PC-3 (cell line): Measurements from ENCODE around the gene UBE2E2. TPM values are rescaled to one million over a fixed set of nuclear protein-coding genes. Genes with fewer than 3 reads are reported as not detected.

Experiments used
- ATAC-seq: fragments of 200-7000 bp; cut with Tn5 transposase; 2 replicates; pipeline ENCODE4 v1.9.1; 2020; ENCODE audit warnings: mild to moderate bottlenecking, moderate library complexity
- BruUV-seq: library from RNA; stranded (reverse); fragments of 400-500 nt; replicated peaks from 2 replicates; lab custom pipeline; 2021; lab: Mats Ljungman, UMichigan
- CTCF ChIA-PET: fragments of 300-600 bp; sonication (Branson Sonifier 250); formaldehyde crosslinking; loops from one replicate; lab custom pipeline; 2022; ENCODE audit warnings: antibody characterized with exemption; lab: Charles Lee
- POLR2A ChIA-PET: fragments of 300-600 bp; sonication (Branson Sonifier 250); formaldehyde crosslinking; loops from one replicate; lab custom pipeline; 2022; ENCODE audit warnings: antibody characterized with exemption; ENCODE audit not compliant: unreplicated experiment; lab: Charles Lee
- DNase-seq: peaks from one replicate; pipeline ENCODE4 v3.0.0-alpha.2; 2015
- H2AFZ ChIP-seq: fragments of 300-600 bp; sonication (generic); 2 replicates; pipeline ENCODE4 v1.6.0; 2016; ENCODE audit warnings: antibody characterized with exemption, low read length
- H3F3A ChIP-seq: fragments of 300-600 bp; sonication (generic); one replicate; pipeline ENCODE4 v1.6.0; 2017; ENCODE audit warnings: antibody characterized with exemption, low read length, control low read depth, mild to moderate bottlenecking; ENCODE audit not compliant: unreplicated experiment
- H3K27ac ChIP-seq: fragments of 300-600 bp; sonication (generic); 2 replicates; pipeline ENCODE4 v1.5.1; 2016; ENCODE audit warnings: mild to moderate bottlenecking, low read length
- H3K27me3 ChIP-seq: fragments of 300-600 bp; sonication (generic); 2 replicates; pipeline ENCODE4 v1.6.1; 2016; ENCODE audit warnings: low read length, mixed read lengths
- H3K36me3 ChIP-seq: fragments of 300-600 bp; sonication (generic); 2 replicates; pipeline ENCODE4 v1.6.1; 2016; ENCODE audit warnings: low read depth, mixed run types, low read length, mixed read lengths
- H3K4me1 ChIP-seq: fragments of 300-600 bp; sonication (generic); 2 replicates; pipeline ENCODE4 v1.5.1; 2016; ENCODE audit warnings: low read length; ENCODE audit not compliant: insufficient read depth
- H3K4me2 ChIP-seq: fragments of 300-600 bp; sonication (generic); 2 replicates; pipeline ENCODE4 v1.6.0; 2016; ENCODE audit warnings: low read length
- H3K4me3 ChIP-seq: fragments of 300-600 bp; sonication (generic); 2 replicates; pipeline ENCODE4 v1.5.1; 2016; ENCODE audit warnings: mild to moderate bottlenecking, low read length, mixed read lengths
- H3K79me2 ChIP-seq: fragments of 300-600 bp; sonication (generic); 2 replicates; pipeline ENCODE4 v1.6.1; 2017; ENCODE audit warnings: low read length, mixed read lengths
- H3K9ac ChIP-seq: fragments of 300-600 bp; sonication (generic); 2 replicates; pipeline ENCODE4 v1.6.0; 2016; ENCODE audit warnings: mild to moderate bottlenecking, low read length
- H3K9me2 ChIP-seq: fragments of 300-600 bp; sonication (generic); replicated peaks from 2 replicates; pipeline ENCODE4 v1.6.1; 2016; ENCODE audit warnings: mixed run types, low read length, mixed read lengths
- H3K9me3 ChIP-seq: fragments of 300-600 bp; sonication (generic); 2 replicates; pipeline ENCODE4 v1.6.1; 2016; ENCODE audit warnings: low read length, mixed read lengths
- H4K20me1 ChIP-seq: fragments of 300-600 bp; sonication (generic); 2 replicates; pipeline ENCODE4 v1.6.1; 2016; ENCODE audit warnings: low read length, mixed read lengths
- CTCF ChIP-seq: fragments of 300-600 bp; sonication (generic); conservative IDR thresholded peaks from 2 replicates; pipeline ENCODE4 v1.5.1; 2017; ENCODE audit warnings: antibody characterized with exemption, low read depth, mild to moderate bottlenecking, low read length
- EZH2 ChIP-seq: fragments of 300-600 bp; sonication (generic); IDR thresholded peaks from one replicate; pipeline ENCODE4 v1.6.1; 2017; ENCODE audit warnings: antibody characterized with exemption, mild to moderate bottlenecking, low read length; ENCODE audit not compliant: unreplicated experiment
- EZH2phosphoT487 ChIP-seq: fragments of 300-600 bp; sonication (generic); IDR thresholded peaks from 2 replicates; pipeline ENCODE4 v1.6.1; 2018; ENCODE audit warnings: mild to moderate bottlenecking, antibody characterized with exemption, low read length, borderline replicate concordance
- intact Hi-C: fragments of 100-400 bp; cut with micrococcal nuclease; formaldehyde crosslinking; loops from 2 replicates; pipeline ENCODE4 v1.9.0; 2023
- total RNA-seq: library from RNA; depleted of rRNA; stranded (reverse); fragments of >200 nt; gene quantifications from 2 replicates; pipeline ENCODE4 v1.2.3, GENCODE V29; 2014

Gene UBE2E2
- total RNA-seq, 1 experiment from 2014 or later = 25.6 TPM

DNA sequence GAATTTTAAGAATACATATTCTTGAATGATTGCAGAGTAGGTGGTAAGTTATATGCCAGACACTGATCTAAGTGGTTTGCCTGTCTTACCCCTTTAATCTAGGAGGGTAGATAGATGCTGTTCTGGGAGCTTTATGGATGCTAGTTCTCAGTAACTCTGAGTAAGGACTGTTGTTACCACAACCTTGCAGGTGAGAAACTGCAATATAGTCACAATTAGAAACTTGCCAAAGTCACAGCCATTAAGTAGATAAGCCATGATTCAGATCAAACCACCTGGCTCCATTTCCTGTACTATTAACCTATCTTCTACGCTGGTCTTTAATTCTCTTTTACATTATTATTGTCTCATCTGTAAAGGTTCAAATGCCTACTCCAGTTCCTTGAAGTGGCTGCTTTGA, 46.8 kb downstream of the UBE2E2 start:
- Histone ChIP-seq H3K9me3 (no peaks in the 10 kb centered on the region), H3K9me2 (no peaks in the 10 kb centered on the region), H3K4me3 (no peak overlapping the region), H3K27me3 (no peaks in the 10 kb centered on the region), H3K36me3 (no peaks in the 10 kb centered on the region), H3K4me1 (peaks cover 18% of the 10 kb centered on the region), H3K4me2 (no peak overlapping the region), H2AFZ (no peak overlapping the region), H3K9ac (no peak overlapping the region), H3F3A (no peaks in the 10 kb centered on the region), H4K20me1 (0 out of 2 replicates have a peak, but pooled peaks cover 19% of the 10 kb centered on the region), H3K27ac (no peak overlapping the region), H3K79me2 (peaks cover 79% of the 10 kb centered on the region)
- ATAC-seq (no peak), DNase-seq (no peak)
- CTCF ChIA-PET = no interaction called here
- POLR2A ChIA-PET = no interaction called here
- TF ChIP-seq CTCF (no peak), EZH2 (no peak), EZH2phosphoT487 (no peak)
- no TSS peak for BruUV-seq
- intact Hi-C loops = no loop called here

- intact Hi-C loops = no loop called here
- CTCF ChIA-PET = interaction anchor here (0.6 to 0.7 kb wide), 2 partner anchors 12 to 190 kb away, joined by 4 read pairs; no protein-coding TSS in a partner anchor
- Histone ChIP-seq H3F3A (no peaks in the 10 kb centered on the region), H3K4me3 (no peak overlapping the region), H4K20me1 (0 out of 2 replicates have a peak, but pooled peaks cover 16% of the 10 kb centered on the region), H3K4me2 (no peak overlapping the region), H3K36me3 (no peaks in the 10 kb centered on the region), H3K79me2 (peaks cover 79% of the 10 kb centered on the region), H3K27me3 (no peaks in the 10 kb centered on the region), H2AFZ (no peak overlapping the region), H3K9ac (no peak overlapping the region), H3K9me2 (no peaks in the 10 kb centered on the region), H3K27ac (no peak overlapping the region), H3K9me3 (no peaks in the 10 kb centered on the region), H3K4me1 (peaks cover 18% of the 10 kb centered on the region)
- ATAC-seq (no peak), DNase-seq (no peak)
- POLR2A ChIA-PET = interaction anchor here (0.5 kb wide), 1 partner anchor 9 kb away, joined by 6 read pairs; no protein-coding TSS in a partner anchor
- TF ChIP-seq CTCF = no peak
- no peak for TF ChIP-seq EZH2phosphoT487
- TF ChIP-seq EZH2 = no peak
- BruUV-seq = no TSS peak
These were observed 49.0 kb downstream of the UBE2E2 start for GRCh38 chr3:23252122-23252521.

DNA sequence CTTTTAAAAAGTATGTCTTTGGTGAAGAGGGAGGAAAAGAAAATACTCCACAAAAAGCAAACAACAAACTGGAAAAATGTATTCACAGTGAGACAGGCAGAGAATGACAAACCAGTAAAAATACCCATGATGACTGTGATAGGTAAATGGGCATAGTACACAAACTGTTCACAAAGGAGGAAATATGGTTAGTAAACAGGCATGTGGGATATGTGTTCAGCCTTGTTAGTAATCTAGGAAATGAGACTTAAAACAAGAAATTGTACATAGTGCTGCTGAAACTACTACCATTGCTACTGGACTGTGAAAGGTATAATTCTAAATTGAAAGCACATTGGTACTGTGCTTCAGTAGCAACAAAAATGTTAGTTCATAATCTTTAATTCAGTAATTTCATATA, 50.1 kb downstream of the UBE2E2 start:
- H4K20me1 ChIP-seq = 0 out of 2 replicates have a peak, but pooled peaks cover 16% of the 10 kb centered on the region
- H3K79me2 ChIP-seq = peaks cover 80% of the 10 kb centered on the region
- CTCF ChIA-PET = no interaction called here

More for the DNA sequence above, 50.1 kb downstream of the UBE2E2 start:
- H3K27me3 ChIP-seq = no peaks in the 10 kb centered on the region
- no peaks in the 10 kb centered on the region for H3F3A ChIP-seq
- intact Hi-C loops = no loop called here
- H3K9me2 ChIP-seq = no peaks in the 10 kb centered on the region
- H3K9ac ChIP-seq = no peak overlapping the region
- ATAC-seq = peak; percentile 78
- H3K27ac ChIP-seq = no peak overlapping the region
- POLR2A ChIA-PET = no interaction called here
- BruUV-seq = no TSS peak
- peaks cover 24% of the 10 kb centered on the region for H3K4me1 ChIP-seq
- no peak overlapping the region for H2AFZ ChIP-seq
- TF ChIP-seq EZH2 = no peak
- no peaks in the 10 kb centered on the region for H3K36me3 ChIP-seq
- H3K4me3 ChIP-seq = no peak overlapping the region
- DNase-seq = peak; percentile 53
- H3K4me2 ChIP-seq = peak overlapping the region; percentile 14; the same call in 1 of the 2 replicates
- H3K9me3 ChIP-seq = no peaks in the 10 kb centered on the region
